Measurements from ENCODE around the gene FIBCD1.
A peak's percentile ranks its signal among the peaks of the same experiment; 100 is the strongest.

FIBCD1 gene

GRCh38 chr9:130934246-130934645 lies 4.8 kb downstream of the FIBCD1 start:
- TF ChIP-seq, protein P1, sequence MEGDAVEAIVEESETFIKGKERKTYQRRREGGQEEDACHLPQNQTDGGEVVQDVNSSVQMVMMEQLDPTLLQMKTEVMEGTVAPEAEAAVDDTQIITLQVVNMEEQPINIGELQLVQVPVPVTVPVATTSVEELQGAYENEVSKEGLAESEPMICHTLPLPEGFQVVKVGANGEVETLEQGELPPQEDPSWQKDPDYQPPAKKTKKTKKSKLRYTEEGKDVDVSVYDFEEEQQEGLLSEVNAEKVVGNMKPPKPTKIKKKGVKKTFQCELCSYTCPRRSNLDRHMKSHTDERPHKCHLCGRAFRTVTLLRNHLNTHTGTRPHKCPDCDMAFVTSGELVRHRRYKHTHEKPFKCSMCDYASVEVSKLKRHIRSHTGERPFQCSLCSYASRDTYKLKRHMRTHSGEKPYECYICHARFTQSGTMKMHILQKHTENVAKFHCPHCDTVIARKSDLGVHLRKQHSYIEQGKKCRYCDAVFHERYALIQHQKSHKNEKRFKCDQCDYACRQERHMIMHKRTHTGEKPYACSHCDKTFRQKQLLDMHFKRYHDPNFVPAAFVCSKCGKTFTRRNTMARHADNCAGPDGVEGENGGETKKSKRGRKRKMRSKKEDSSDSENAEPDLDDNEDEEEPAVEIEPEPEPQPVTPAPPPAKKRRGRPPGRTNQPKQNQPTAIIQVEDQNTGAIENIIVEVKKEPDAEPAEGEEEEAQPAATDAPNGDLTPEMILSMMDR (IDR thresholded peaks at IDR 0.05; ENCODE audit: extremely low read depth, insufficient read depth, missing control alignments) = no peak
- no peak for DNase-seq (ENCODE audit: low spot score)
- in situ Hi-C loops (cut with MboI; ENCODE audit: low pct_unique_long_range_greater_than_20kb, low sequenced_read_pairs, unreplicated experiment) = no loop called here

- in situ Hi-C loops (cut with MboI; ENCODE audit: low pct_unique_long_range_greater_than_20kb, low sequenced_read_pairs, unreplicated experiment) = no loop called here
Observed at GRCh38 chr9:130933114-130934046, 5.7 kb downstream of the FIBCD1 start.

GRCh38 chr9:130932255-130933079 lies 6.6 kb downstream of the FIBCD1 start:
- in situ Hi-C loops (cut with MboI; ENCODE audit: low pct_unique_long_range_greater_than_20kb, low sequenced_read_pairs, unreplicated experiment) = no loop called here
- TF ChIP-seq, protein P1 (IDR thresholded peaks at IDR 0.05; ENCODE audit: extremely low read depth, insufficient read depth, missing control alignments) = no peak
- no peak for DNase-seq (ENCODE audit: low spot score)

More at GRCh38 chr9:130933114-130934046, 5.7 kb downstream of the FIBCD1 start:
- TF ChIP-seq, protein P1 (IDR thresholded peaks at IDR 0.05; ENCODE audit: extremely low read depth, insufficient read depth, missing control alignments) = no peak
- no peak for DNase-seq (ENCODE audit: low spot score)

DNA sequence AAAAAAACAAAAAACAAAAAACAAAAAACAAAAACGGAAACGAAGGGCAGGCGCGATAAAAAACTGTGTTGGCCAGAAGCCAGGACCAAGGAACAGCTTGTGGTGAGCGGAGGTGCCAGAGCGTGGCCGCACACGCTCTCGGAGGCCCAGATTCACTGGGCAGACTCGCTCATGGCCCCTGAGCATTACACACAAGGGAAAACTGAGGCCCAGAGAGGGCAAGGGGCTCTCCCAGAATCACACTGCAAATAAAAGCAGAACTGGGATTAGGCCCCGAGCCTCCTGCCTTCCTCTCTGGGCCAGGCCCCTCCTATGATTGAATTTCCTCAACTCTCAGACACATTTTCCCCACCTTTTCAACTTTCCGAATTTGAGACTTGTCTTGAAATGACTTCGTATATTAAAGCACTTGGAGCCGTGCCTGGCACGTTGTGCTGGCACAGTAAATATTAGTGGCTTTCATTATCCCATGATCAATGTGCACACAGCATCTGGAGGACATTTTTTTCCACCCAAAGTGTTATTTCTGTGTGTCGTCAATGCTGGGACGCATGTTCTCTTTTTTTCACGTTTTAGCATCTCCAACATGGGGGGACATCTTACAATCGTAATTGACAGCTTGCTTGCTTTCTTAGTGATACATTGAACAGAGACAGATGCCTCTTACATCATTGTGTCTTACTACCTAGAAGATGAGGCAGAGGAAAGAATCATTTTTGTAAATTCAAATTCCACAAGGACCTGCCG lies 7.4 kb downstream of the FIBCD1 start:
- TF ChIP-seq, protein P1 (IDR thresholded peaks at IDR 0.05; ENCODE audit: extremely low read depth, insufficient read depth, missing control alignments) = no peak
- in situ Hi-C loops (cut with MboI; ENCODE audit: low pct_unique_long_range_greater_than_20kb, low sequenced_read_pairs, unreplicated experiment) = no loop called here

DNA sequence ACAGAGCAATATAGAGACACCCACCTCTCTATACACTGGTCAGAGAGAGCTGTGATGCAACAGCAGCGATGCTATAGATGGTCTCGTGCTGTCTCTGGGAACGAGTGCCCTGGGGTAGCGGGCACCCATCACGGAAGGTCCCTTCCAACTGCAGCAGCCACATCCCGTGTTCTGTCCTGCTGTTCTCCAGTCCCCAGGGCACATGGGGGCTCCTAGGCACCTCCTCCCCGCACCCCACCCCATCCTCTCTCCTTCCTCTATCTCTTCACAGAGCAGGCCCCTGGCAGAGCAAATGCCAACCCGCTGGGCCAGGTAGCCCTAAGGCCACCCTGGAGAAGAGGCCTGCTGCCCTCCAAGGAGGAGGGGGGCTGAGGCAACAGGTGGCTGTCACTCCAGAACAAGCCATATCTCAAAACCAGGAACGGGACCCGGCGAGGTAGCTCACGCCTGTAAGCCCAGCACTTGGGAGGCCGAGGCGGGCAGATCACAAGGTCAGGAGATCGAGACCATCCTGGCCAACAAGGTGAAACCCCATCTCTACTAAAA lies 8.2 kb downstream of the FIBCD1 start:
- in situ Hi-C loops (cut with MboI; ENCODE audit: low pct_unique_long_range_greater_than_20kb, low sequenced_read_pairs, unreplicated experiment) = no loop called here
- DNase-seq (ENCODE audit: low spot score) = no peak
- TF ChIP-seq, protein P1 (IDR thresholded peaks at IDR 0.05; ENCODE audit: extremely low read depth, insufficient read depth, missing control alignments) = no peak

More for the DNA sequence above, 7.4 kb downstream of the FIBCD1 start:
- DNase-seq (ENCODE audit: low spot score) = peak; percentile 76
